ENCODE data around the gene ZNF630. TPM values are rescaled to one million over a fixed set of nuclear protein-coding genes. Genes with fewer than 3 reads are reported as not detected.
"Not testable (repeated sequence)": the region's sequence is repeated elsewhere in the genome, so short reads cannot be mapped to it uniquely, and the experiment has no call there.

ZNF630 gene
- total RNA-seq, 1 experiment from 2014 or later = 1.5 TPM

DNA sequence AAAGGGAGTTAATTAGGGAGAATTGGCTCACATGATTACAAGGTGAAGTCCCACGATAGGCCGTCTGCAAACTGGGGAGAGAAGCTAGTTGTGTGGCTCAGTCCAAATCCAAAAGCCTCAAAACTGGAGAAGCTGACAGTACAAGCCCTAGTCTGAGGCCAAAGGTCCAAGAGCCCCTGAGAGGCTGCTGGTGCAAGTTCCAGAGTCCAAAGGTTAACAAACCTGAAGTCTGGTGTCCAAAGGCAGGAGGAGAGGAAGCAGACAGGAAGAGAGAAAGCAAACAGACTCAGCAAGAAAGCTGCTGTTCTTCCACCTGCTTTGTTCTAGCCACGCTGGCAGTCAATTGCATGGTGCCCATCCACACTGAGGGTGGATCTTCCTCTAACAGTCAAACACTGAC lies 30.0 kb upstream of the ZNF630 start:
- H3K4me1 ChIP-seq (ENCODE audit: insufficient read depth, low read length) = no peaks in the 10 kb centered on the region
- H4K5ac ChIP-seq (ENCODE audit: insufficient read length, low read depth, low read length) = no peak overlapping the region
- no peak overlapping the region for H3K4me3 Mint-ChIP-seq
- no peak overlapping the region for H3K27ac Mint-ChIP-seq
- TF ChIP-seq, protein P1, sequence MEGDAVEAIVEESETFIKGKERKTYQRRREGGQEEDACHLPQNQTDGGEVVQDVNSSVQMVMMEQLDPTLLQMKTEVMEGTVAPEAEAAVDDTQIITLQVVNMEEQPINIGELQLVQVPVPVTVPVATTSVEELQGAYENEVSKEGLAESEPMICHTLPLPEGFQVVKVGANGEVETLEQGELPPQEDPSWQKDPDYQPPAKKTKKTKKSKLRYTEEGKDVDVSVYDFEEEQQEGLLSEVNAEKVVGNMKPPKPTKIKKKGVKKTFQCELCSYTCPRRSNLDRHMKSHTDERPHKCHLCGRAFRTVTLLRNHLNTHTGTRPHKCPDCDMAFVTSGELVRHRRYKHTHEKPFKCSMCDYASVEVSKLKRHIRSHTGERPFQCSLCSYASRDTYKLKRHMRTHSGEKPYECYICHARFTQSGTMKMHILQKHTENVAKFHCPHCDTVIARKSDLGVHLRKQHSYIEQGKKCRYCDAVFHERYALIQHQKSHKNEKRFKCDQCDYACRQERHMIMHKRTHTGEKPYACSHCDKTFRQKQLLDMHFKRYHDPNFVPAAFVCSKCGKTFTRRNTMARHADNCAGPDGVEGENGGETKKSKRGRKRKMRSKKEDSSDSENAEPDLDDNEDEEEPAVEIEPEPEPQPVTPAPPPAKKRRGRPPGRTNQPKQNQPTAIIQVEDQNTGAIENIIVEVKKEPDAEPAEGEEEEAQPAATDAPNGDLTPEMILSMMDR (conservative IDR thresholded peaks at IDR 0.05) = no peak
- H2BK12ac ChIP-seq (ENCODE audit: insufficient read length, low read depth, low read length) = no peak overlapping the region
- no peak overlapping the region for H3K18ac ChIP-seq (ENCODE audit: insufficient read length, low read depth, low read length)
- no peaks in the 10 kb centered on the region; the same call in 1 of the 2 replicates for H3K27me3 Mint-ChIP-seq (ENCODE audit: low read depth)
- no peak overlapping the region for H3K4ac ChIP-seq (ENCODE audit: low read depth, low read length)
- no peak overlapping the region for H3K27ac ChIP-seq (ENCODE audit: insufficient read length, low read depth, low read length)
- H3K9me3 Mint-ChIP-seq = peaks cover 57 to 69% of the 10 kb centered on the region in 2 experiments
- no peak overlapping the region for H2BK120ac ChIP-seq (ENCODE audit: low read depth, low read length, poor library complexity, severe bottlenecking)
- no peaks in the 10 kb centered on the region for H3K79me1 ChIP-seq (ENCODE audit: insufficient read depth, low read depth, low read length, poor library complexity, severe bottlenecking)
- no peaks in the 10 kb centered on the region for H4K20me1 ChIP-seq (ENCODE audit: control insufficient read depth, insufficient read depth, insufficient read length)
- H3K14ac ChIP-seq (ENCODE audit: insufficient read depth, low read length) = no peak overlapping the region
- no peaks in the 10 kb centered on the region for H3K27me3 ChIP-seq (ENCODE audit: insufficient read depth, low read length)
- no peaks in the 10 kb centered on the region for H3K79me2 ChIP-seq (ENCODE audit: insufficient read depth, low read length)
- no peak overlapping the region for H3T11ph ChIP-seq (ENCODE audit: low read length)
- no peak overlapping the region for H4K8ac ChIP-seq (replicated peaks; ENCODE audit: insufficient read length, low read depth, low read length)
- no peak overlapping the region for H2BK20ac ChIP-seq (ENCODE audit: low read depth, low read length, poor library complexity, severe bottlenecking)
- no peak overlapping the region for H3K23ac ChIP-seq (ENCODE audit: insufficient read length, low read depth, low read length)
- H3K4me2 ChIP-seq (ENCODE audit: insufficient read depth, insufficient read length, low read length) = no peak overlapping the region
- peaks cover 29% of the 10 kb centered on the region for H3K9me3 ChIP-seq (ENCODE audit: control insufficient read depth, low read depth, low read length)
- H2BK15ac ChIP-seq (ENCODE audit: low read depth, low read length) = no peak overlapping the region
- no peak overlapping the region for H2AFZ ChIP-seq (ENCODE audit: low read length)
- no peaks in the 10 kb centered on the region for H3K4me1 Mint-ChIP-seq
- H3K36me3 Mint-ChIP-seq (ENCODE audit: insufficient read depth in 1 of 3, low read depth in 3 of 3) = peaks cover 0 to 5% (median 3%) of the 10 kb centered on the region in 3 experiments; a peak in 3 of 7 replicates
- no peak overlapping the region for H2AK5ac ChIP-seq (ENCODE audit: insufficient read length, low read length)
- no CpG with 5 or more reads among the region's 3 CpGs for WGBS (ENCODE audit: extremely low coverage, insufficient read length, low lambda C conversion rate)
- H4K91ac ChIP-seq (ENCODE audit: insufficient read length, low read depth, low read length) = no peak overlapping the region
- no peaks in the 10 kb centered on the region for H3K23me2 ChIP-seq (ENCODE audit: insufficient read length, low read depth, low read length, poor library complexity, severe bottlenecking)
- no peak overlapping the region for H3K9ac ChIP-seq (ENCODE audit: extremely low read depth, insufficient read length, low read length)
- no peak overlapping the region for H2BK5ac ChIP-seq (ENCODE audit: insufficient read length, low read length)
- DNase-seq = no peak
- H3K56ac ChIP-seq (ENCODE audit: insufficient read length, low read depth, low read length) = no peak overlapping the region

DNA sequence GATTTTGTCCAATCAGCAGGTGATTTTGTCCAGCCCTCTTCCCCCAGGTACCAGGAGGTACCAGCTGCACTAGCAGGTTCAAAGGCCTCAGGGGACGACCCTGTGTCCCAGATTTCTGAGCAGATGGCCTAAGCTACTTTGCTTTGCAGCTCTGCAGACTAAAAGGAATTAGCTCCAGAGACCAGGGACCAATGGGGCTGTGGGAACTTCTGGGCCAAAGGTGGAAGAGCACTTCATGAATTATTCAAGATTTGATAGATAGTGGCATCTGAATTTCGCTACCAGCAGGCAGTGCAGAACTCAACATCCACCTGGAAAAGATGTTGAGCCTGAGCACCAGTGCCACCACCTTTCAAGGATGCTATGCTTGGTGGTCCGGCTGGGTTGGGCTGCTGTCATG lies 21.1 kb upstream of the ZNF630 start:
- H3K9me3 Mint-ChIP-seq = peaks cover 44 to 52% of the 10 kb centered on the region in 2 experiments
- not testable (repeated sequence) for H4K20me1 ChIP-seq (ENCODE audit: control insufficient read depth, insufficient read depth, insufficient read length); H3K14ac ChIP-seq (ENCODE audit: insufficient read depth, low read length); H3K4ac ChIP-seq (ENCODE audit: low read depth, low read length); H3K27ac ChIP-seq (ENCODE audit: insufficient read length, low read depth, low read length); H2AK5ac ChIP-seq (ENCODE audit: insufficient read length, low read length); H3K79me2 ChIP-seq (ENCODE audit: insufficient read depth, low read length); H3K9ac ChIP-seq (ENCODE audit: extremely low read depth, insufficient read length, low read length); H3K27ac Mint-ChIP-seq; H2BK12ac ChIP-seq (ENCODE audit: insufficient read length, low read depth, low read length); H3K4me3 Mint-ChIP-seq; H3K23ac ChIP-seq (ENCODE audit: insufficient read length, low read depth, low read length); H2BK5ac ChIP-seq (ENCODE audit: insufficient read length, low read length); H3K56ac ChIP-seq (ENCODE audit: insufficient read length, low read depth, low read length); H2BK15ac ChIP-seq (ENCODE audit: low read depth, low read length); H3K18ac ChIP-seq (ENCODE audit: insufficient read length, low read depth, low read length); H3K4me1 Mint-ChIP-seq; H3K23me2 ChIP-seq (ENCODE audit: insufficient read length, low read depth, low read length, poor library complexity, severe bottlenecking); H4K5ac ChIP-seq (ENCODE audit: insufficient read length, low read depth, low read length); H2BK20ac ChIP-seq (ENCODE audit: low read depth, low read length, poor library complexity, severe bottlenecking); H3K79me1 ChIP-seq (ENCODE audit: insufficient read depth, low read depth, low read length, poor library complexity, severe bottlenecking); H3K4me1 ChIP-seq (ENCODE audit: insufficient read depth, low read length); H4K91ac ChIP-seq (ENCODE audit: insufficient read length, low read depth, low read length); H3K4me2 ChIP-seq (ENCODE audit: insufficient read depth, insufficient read length, low read length); H2AFZ ChIP-seq (ENCODE audit: low read length); H3T11ph ChIP-seq (ENCODE audit: low read length); H2BK120ac ChIP-seq (ENCODE audit: low read depth, low read length, poor library complexity, severe bottlenecking); H3K27me3 ChIP-seq (ENCODE audit: insufficient read depth, low read length); H3K36me3 Mint-ChIP-seq (ENCODE audit: insufficient read depth in 1 of 3, low read depth in 3 of 3); DNase-seq; H4K8ac ChIP-seq (replicated peaks; ENCODE audit: insufficient read length, low read depth, low read length); H3K27me3 Mint-ChIP-seq (ENCODE audit: low read depth)
- H3K9me3 ChIP-seq (ENCODE audit: control insufficient read depth, low read depth, low read length) = peaks cover 28% of the 10 kb centered on the region
- WGBS (ENCODE audit: extremely low coverage, insufficient read length, low lambda C conversion rate) = no CpG with 5 or more reads among the region's 3 CpGs
